T-helper 2 cell treated with Interferon-gamma antibody and Interleukin-4, amounts not matched to agents 5 μg/mL and 100 μg/mL, for 36 hours (primary cell): ENCODE results near the gene CRIM1.

Source experiments
- DNase-seq: peaks from one replicate; pipeline ENCODE4 v3.0.0; 2021; ENCODE audit warnings: low spot score
- H3K27ac Mint-ChIP-seq: one replicate; pipeline ENCODE4 v1.8.0; 2021; ENCODE audit warnings: mild to moderate bottlenecking, mixed read lengths
- H3K27me3 Mint-ChIP-seq: one replicate; pipeline ENCODE4 v1.8.0; 2021; ENCODE audit warnings: low read depth, mixed read lengths
- H3K36me3 Mint-ChIP-seq: one replicate; pipeline ENCODE4 v1.8.0; 2021; ENCODE audit warnings: low read depth, mixed read lengths
- H3K4me1 Mint-ChIP-seq: one replicate; pipeline ENCODE4 v1.8.0; 2021; ENCODE audit warnings: low read depth, mixed read lengths
- H3K4me3 Mint-ChIP-seq: one replicate; pipeline ENCODE4 v1.8.0; 2022; ENCODE audit warnings: mild to moderate bottlenecking, moderate library complexity, mixed read lengths
- H3K9me3 Mint-ChIP-seq: one replicate; pipeline ENCODE4 v1.8.0; 2021; ENCODE audit warnings: mixed read lengths

CRIM1 gene

GRCh38 chr2:36463365-36463764 lies 107.8 kb downstream of the CRIM1 start:
- no peak overlapping the region for H3K27ac Mint-ChIP-seq
- no peaks in the 10 kb centered on the region for H3K27me3 Mint-ChIP-seq
- no peaks in the 10 kb centered on the region for H3K9me3 Mint-ChIP-seq
- H3K4me1 Mint-ChIP-seq = no peaks in the 10 kb centered on the region
- H3K36me3 Mint-ChIP-seq = no peaks in the 10 kb centered on the region
- H3K4me3 Mint-ChIP-seq = no peak overlapping the region
- DNase-seq = no peak

- H3K27me3 Mint-ChIP-seq = no peaks in the 10 kb centered on the region
- no peaks in the 10 kb centered on the region for H3K36me3 Mint-ChIP-seq
- no peak overlapping the region for H3K27ac Mint-ChIP-seq
- DNase-seq = no peak
- no peaks in the 10 kb centered on the region for H3K4me1 Mint-ChIP-seq
- H3K9me3 Mint-ChIP-seq = no peaks in the 10 kb centered on the region
- no peak overlapping the region for H3K4me3 Mint-ChIP-seq
Measured at GRCh38 chr2:36464006-36464721, 108.6 kb downstream of the CRIM1 start.

GRCh38 chr2:36466135-36466534 lies 110.6 kb downstream of the CRIM1 start:
- Mint-ChIP-seq H3K27ac (no peak overlapping the region), H3K9me3 (no peaks in the 10 kb centered on the region)
- DNase-seq = no peak

GRCh38 chr2:36468463-36469105 lies 113.0 kb downstream of the CRIM1 start:
- no peak for DNase-seq
- Mint-ChIP-seq H3K4me3 (no peak overlapping the region), H3K36me3 (no peaks in the 10 kb centered on the region), H3K27me3 (no peaks in the 10 kb centered on the region), H3K9me3 (peaks cover 4% of the 10 kb centered on the region), H3K27ac (no peak overlapping the region), H3K4me1 (no peaks in the 10 kb centered on the region)

More at GRCh38 chr2:36466135-36466534, 110.6 kb downstream of the CRIM1 start:
- no peaks in the 10 kb centered on the region for H3K27me3 Mint-ChIP-seq
- H3K4me3 Mint-ChIP-seq = no peak overlapping the region
- no peaks in the 10 kb centered on the region for H3K36me3 Mint-ChIP-seq
- no peaks in the 10 kb centered on the region for H3K4me1 Mint-ChIP-seq

GRCh38 chr2:36469106-36469477 lies 113.5 kb downstream of the CRIM1 start:
- Mint-ChIP-seq H3K9me3 (peaks cover 8% of the 10 kb centered on the region), H3K27ac (no peak overlapping the region), H3K4me1 (no peaks in the 10 kb centered on the region), H3K27me3 (no peaks in the 10 kb centered on the region), H3K4me3 (no peak overlapping the region), H3K36me3 (no peaks in the 10 kb centered on the region)
- DNase-seq = no peak

- Mint-ChIP-seq H3K9me3 (peaks cover 11% of the 10 kb centered on the region), H3K27ac (no peak overlapping the region), H3K36me3 (no peaks in the 10 kb centered on the region), H3K4me3 (no peak overlapping the region), H3K4me1 (no peaks in the 10 kb centered on the region), H3K27me3 (no peaks in the 10 kb centered on the region)
- DNase-seq = no peak
Measured at GRCh38 chr2:36469710-36470109, 114.1 kb downstream of the CRIM1 start.

- no peaks in the 10 kb centered on the region for H3K27me3 Mint-ChIP-seq
- no peak for DNase-seq
Measured at GRCh38 chr2:36473230-36473629, 117.7 kb downstream of the CRIM1 start.

GRCh38 chr2:36476411-36476810 lies 120.8 kb downstream of the CRIM1 start:
- Mint-ChIP-seq H3K27me3 (no peaks in the 10 kb centered on the region), H3K27ac (no peak overlapping the region), H3K4me1 (no peaks in the 10 kb centered on the region), H3K9me3 (peaks cover 41% of the 10 kb centered on the region), H3K36me3 (peaks cover 8% of the 10 kb centered on the region), H3K4me3 (no peak overlapping the region)
- no peak for DNase-seq

More at GRCh38 chr2:36473230-36473629, 117.7 kb downstream of the CRIM1 start:
- H3K27ac Mint-ChIP-seq = no peak overlapping the region
- peaks cover 8% of the 10 kb centered on the region for H3K36me3 Mint-ChIP-seq
- no peaks in the 10 kb centered on the region for H3K4me1 Mint-ChIP-seq
- no peak overlapping the region for H3K4me3 Mint-ChIP-seq
- peaks cover 41% of the 10 kb centered on the region for H3K9me3 Mint-ChIP-seq

GRCh38 chr2:36477315-36477714 lies 121.7 kb downstream of the CRIM1 start:
- no peak overlapping the region for H3K4me3 Mint-ChIP-seq
- DNase-seq = no peak
- no peaks in the 10 kb centered on the region for H3K27me3 Mint-ChIP-seq
- peaks cover 8% of the 10 kb centered on the region for H3K36me3 Mint-ChIP-seq
- H3K4me1 Mint-ChIP-seq = no peaks in the 10 kb centered on the region
- H3K9me3 Mint-ChIP-seq = peaks cover 41% of the 10 kb centered on the region
- H3K27ac Mint-ChIP-seq = no peak overlapping the region

GRCh38 chr2:36477746-36478145 lies 122.2 kb downstream of the CRIM1 start:
- Mint-ChIP-seq H3K27ac (no peak overlapping the region), H3K27me3 (no peaks in the 10 kb centered on the region), H3K4me1 (no peaks in the 10 kb centered on the region), H3K36me3 (peaks cover 8% of the 10 kb centered on the region), H3K4me3 (no peak overlapping the region), H3K9me3 (peaks cover 41% of the 10 kb centered on the region)
- DNase-seq = no peak

GRCh38 chr2:36478332-36478738 lies 122.8 kb downstream of the CRIM1 start:
- peaks cover 8% of the 10 kb centered on the region for H3K36me3 Mint-ChIP-seq
- DNase-seq = no peak
- no peak overlapping the region for H3K27ac Mint-ChIP-seq

GRCh38 chr2:36478999-36479398 lies 123.4 kb downstream of the CRIM1 start:
- Mint-ChIP-seq H3K27me3 (no peaks in the 10 kb centered on the region), H3K4me3 (no peak overlapping the region), H3K9me3 (peaks cover 34% of the 10 kb centered on the region), H3K36me3 (peaks cover 8% of the 10 kb centered on the region), H3K4me1 (no peaks in the 10 kb centered on the region), H3K27ac (no peak overlapping the region)
- DNase-seq = no peak

More at GRCh38 chr2:36478332-36478738, 122.8 kb downstream of the CRIM1 start:
- H3K4me3 Mint-ChIP-seq = no peak overlapping the region
- H3K27me3 Mint-ChIP-seq = no peaks in the 10 kb centered on the region
- H3K9me3 Mint-ChIP-seq = peaks cover 38% of the 10 kb centered on the region
- no peaks in the 10 kb centered on the region for H3K4me1 Mint-ChIP-seq

- Mint-ChIP-seq H3K36me3 (peaks cover 8% of the 10 kb centered on the region), H3K27ac (no peak overlapping the region)
Measured at GRCh38 chr2:36479406-36479805, 123.8 kb downstream of the CRIM1 start.

GRCh38 chr2:36480028-36480427 lies 124.5 kb downstream of the CRIM1 start:
- no peak for DNase-seq
- peaks cover 8% of the 10 kb centered on the region for H3K36me3 Mint-ChIP-seq
- no peaks in the 10 kb centered on the region for H3K4me1 Mint-ChIP-seq
- no peaks in the 10 kb centered on the region for H3K27me3 Mint-ChIP-seq
- H3K4me3 Mint-ChIP-seq = no peak overlapping the region
- H3K27ac Mint-ChIP-seq = no peak overlapping the region
- peaks cover 27% of the 10 kb centered on the region for H3K9me3 Mint-ChIP-seq

More at GRCh38 chr2:36479406-36479805, 123.8 kb downstream of the CRIM1 start:
- no peak overlapping the region for H3K4me3 Mint-ChIP-seq
- H3K27me3 Mint-ChIP-seq = no peaks in the 10 kb centered on the region
- peaks cover 31% of the 10 kb centered on the region for H3K9me3 Mint-ChIP-seq
- no peak for DNase-seq
- no peaks in the 10 kb centered on the region for H3K4me1 Mint-ChIP-seq
